Endothelial cell (in vitro differentiated cells): Measurements from ENCODE around the gene FANCC. TPM values are rescaled to one million over a fixed set of nuclear protein-coding genes. Genes with fewer than 3 reads are reported as not detected.

Experiments
- DNase-seq: peaks from one replicate; pipeline ENCODE4 v3.0.0; 2021; ENCODE audit warnings: low spot score
- H3K27ac Mint-ChIP-seq: one replicate; pipeline ENCODE4 v1.8.0; 2021; ENCODE audit warnings: mixed read lengths, inconsistent platforms; ENCODE audit not compliant: unreplicated experiment
- H3K27me3 Mint-ChIP-seq: one replicate; pipeline ENCODE4 v1.8.0; 2021; ENCODE audit warnings: mild to moderate bottlenecking, moderate library complexity, mixed read lengths, inconsistent platforms; ENCODE audit not compliant: unreplicated experiment
- H3K36me3 Mint-ChIP-seq: one replicate; pipeline ENCODE4 v1.8.0; 2021; ENCODE audit warnings: mild to moderate bottlenecking, low read depth, mixed read lengths, inconsistent platforms; ENCODE audit not compliant: unreplicated experiment
- H3K4me1 Mint-ChIP-seq: one replicate; pipeline ENCODE4 v1.8.0; 2021; ENCODE audit warnings: mild to moderate bottlenecking, mixed read lengths, inconsistent platforms; ENCODE audit not compliant: unreplicated experiment
- H3K4me3 Mint-ChIP-seq: one replicate; pipeline ENCODE4 v1.8.0; 2021; ENCODE audit warnings: mild to moderate bottlenecking, mixed read lengths, inconsistent platforms; ENCODE audit not compliant: unreplicated experiment
- H3K9me3 Mint-ChIP-seq: one replicate; pipeline ENCODE4 v1.8.0; 2021; ENCODE audit warnings: mixed read lengths, inconsistent platforms; ENCODE audit not compliant: unreplicated experiment
- total RNA-seq: library from RNA; stranded (reverse); fragmentation: NEBNext Ultra II Directional; extraction: Animal tissue kit (Norgen Biotek cat#: 25700); gene quantifications from one replicate; pipeline ENCODE4 v1.2.1, GENCODE V29; 2021; ENCODE audit not compliant: unreplicated experiment
- TF ChIP-seq, protein P1 (sequence below): fragments of 200-600 bp; sonication (generic); IDR thresholded peaks from one replicate; pipeline ENCODE4 v1.5.0; 2021; ENCODE audit warnings: antibody characterized with exemption; ENCODE audit not compliant: unreplicated experiment

The FANCC gene
- total RNA-seq, 1 donor from 2014 or later = 16.7 TPM

DNA sequence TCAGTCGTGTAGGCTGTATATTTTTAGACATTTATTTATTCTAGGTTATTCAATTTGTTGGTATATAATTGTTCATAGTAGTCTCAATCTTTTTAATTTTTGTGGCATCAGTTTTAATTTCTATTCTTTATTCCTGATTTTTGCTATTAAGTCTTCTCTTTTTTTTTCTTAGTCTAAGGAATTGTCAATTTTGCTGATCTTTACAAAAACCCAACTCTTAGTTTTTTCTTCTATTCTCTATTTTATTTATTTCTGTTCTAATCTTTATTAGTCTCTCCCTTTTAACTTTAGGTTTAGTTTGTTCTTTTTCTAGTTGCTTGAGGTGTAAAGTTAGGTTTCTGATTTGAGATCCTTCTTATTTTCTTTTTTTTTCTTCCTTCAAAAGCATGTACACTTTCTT is 152.5 kb downstream of the FANCC start:
- TF ChIP-seq, protein P1, sequence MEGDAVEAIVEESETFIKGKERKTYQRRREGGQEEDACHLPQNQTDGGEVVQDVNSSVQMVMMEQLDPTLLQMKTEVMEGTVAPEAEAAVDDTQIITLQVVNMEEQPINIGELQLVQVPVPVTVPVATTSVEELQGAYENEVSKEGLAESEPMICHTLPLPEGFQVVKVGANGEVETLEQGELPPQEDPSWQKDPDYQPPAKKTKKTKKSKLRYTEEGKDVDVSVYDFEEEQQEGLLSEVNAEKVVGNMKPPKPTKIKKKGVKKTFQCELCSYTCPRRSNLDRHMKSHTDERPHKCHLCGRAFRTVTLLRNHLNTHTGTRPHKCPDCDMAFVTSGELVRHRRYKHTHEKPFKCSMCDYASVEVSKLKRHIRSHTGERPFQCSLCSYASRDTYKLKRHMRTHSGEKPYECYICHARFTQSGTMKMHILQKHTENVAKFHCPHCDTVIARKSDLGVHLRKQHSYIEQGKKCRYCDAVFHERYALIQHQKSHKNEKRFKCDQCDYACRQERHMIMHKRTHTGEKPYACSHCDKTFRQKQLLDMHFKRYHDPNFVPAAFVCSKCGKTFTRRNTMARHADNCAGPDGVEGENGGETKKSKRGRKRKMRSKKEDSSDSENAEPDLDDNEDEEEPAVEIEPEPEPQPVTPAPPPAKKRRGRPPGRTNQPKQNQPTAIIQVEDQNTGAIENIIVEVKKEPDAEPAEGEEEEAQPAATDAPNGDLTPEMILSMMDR = no peak
- Mint-ChIP-seq H3K36me3 (no peaks in the 10 kb centered on the region), H3K4me1 (peaks cover 8% of the 10 kb centered on the region), H3K27ac (no peak overlapping the region), H3K4me3 (no peak overlapping the region), H3K9me3 (no peaks in the 10 kb centered on the region), H3K27me3 (no peaks in the 10 kb centered on the region)
- DNase-seq = no peak

DNA sequence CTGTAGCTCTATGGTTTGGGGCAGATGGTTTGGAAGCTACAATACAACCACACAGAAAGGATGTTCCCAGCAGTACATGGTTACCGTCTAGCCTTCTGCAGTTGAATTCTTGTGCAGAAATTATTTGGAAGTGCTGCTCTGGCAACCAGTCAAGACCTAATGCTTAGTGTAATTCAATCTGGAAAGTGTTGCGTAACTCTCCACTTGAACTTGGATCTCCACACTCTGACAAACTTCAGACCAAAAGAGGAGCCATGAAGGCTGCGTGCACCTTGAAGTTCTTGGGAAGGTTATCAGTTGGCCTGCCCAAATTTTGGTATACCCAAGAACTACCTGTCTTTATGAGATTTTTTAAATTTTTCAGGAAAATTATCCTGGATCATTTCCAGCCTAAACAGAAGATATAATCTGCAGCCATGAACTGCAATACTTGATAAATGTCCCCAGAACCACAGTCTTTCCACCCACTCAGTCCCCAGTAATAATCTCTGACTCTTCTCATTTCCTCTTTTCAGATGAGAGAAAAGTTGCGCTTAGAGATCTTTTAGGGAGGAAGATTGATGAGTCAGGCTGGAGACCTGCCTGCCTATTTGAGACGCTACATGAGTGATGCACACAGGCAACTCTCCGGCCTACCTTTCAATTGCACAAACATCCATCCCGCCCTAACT is 159.9 kb downstream of the FANCC start:
- Mint-ChIP-seq H3K4me1 (peaks cover 8% of the 10 kb centered on the region), H3K27me3 (no peaks in the 10 kb centered on the region), H3K9me3 (no peaks in the 10 kb centered on the region), H3K36me3 (peaks cover 3% of the 10 kb centered on the region), H3K27ac (no peak overlapping the region), H3K4me3 (no peak overlapping the region)
- TF ChIP-seq, protein P1 = no peak
- no peak for DNase-seq

DNA sequence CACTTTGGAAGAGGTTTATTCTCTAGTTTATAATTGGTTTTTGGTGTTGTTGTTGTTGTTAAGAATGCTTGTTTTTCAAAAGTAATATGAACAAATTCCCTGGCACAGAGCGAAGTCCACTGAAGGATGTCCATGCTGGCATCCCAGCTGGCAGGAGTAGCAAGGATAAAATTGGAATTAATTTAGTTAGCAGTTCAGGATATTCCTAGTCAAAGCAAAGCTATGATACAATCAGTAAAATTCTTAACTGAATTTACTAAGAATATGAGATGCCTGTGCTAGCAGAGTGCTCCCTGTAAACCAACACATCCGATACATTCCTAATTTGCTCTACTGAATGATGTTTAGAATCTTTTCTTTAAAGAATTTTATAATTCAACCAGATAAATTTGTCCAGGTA is 161.4 kb downstream of the FANCC start:
- Mint-ChIP-seq H3K27ac (no peak overlapping the region), H3K4me1 (peaks cover 1% of the 10 kb centered on the region), H3K9me3 (no peaks in the 10 kb centered on the region), H3K27me3 (no peaks in the 10 kb centered on the region), H3K4me3 (no peak overlapping the region), H3K36me3 (peaks cover 3% of the 10 kb centered on the region)
- DNase-seq = no peak
- TF ChIP-seq, protein P1 = no peak

DNA sequence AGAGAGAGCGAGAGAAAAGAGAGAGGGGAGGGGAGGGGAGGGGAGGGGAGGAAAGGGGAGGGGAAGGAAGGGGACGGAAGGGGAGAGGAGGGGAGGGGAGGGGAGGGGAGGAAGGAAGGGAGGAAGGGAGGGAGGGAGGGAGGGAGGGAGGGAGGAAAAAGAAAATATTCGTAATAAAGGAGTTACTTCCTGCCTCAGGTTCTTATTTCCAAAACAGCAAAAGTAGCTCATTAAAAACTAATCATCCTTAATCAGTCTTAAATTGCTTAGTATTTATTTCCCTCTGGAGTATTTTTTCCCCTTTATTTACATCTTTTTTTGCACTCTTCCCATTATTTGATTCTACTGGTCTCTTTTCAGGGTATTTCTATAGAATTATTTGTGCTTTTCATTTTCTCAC is 162.3 kb downstream of the FANCC start:
- DNase-seq = no peak
- Mint-ChIP-seq H3K4me3 (no peak overlapping the region), H3K36me3 (peaks cover 3% of the 10 kb centered on the region), H3K9me3 (no peaks in the 10 kb centered on the region), H3K4me1 (peaks cover 5% of the 10 kb centered on the region), H3K27ac (no peak overlapping the region), H3K27me3 (no peaks in the 10 kb centered on the region)
- TF ChIP-seq, protein P1 = no peak

DNA sequence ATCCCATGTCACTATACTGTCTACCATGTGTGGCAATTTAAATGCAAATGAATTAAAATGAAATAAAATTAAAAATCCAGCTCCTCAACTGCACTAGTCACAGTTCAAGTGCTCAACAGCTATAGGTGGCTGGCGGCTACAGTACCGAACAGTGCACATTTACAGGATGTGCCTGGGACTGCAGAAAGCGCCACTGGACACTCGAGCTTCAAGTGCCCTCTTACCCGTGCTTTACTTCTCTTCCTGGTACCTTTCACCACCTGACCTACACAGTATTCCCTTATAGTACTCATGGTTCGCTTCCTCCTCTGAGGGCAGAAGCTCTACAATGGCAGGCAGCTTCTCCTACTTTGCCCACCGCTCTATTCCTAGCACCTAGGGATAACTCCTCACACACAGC is 166.6 kb downstream of the FANCC start:
- Mint-ChIP-seq H3K4me3 (no peak overlapping the region), H3K27me3 (no peaks in the 10 kb centered on the region), H3K27ac (no peak overlapping the region), H3K9me3 (no peaks in the 10 kb centered on the region), H3K36me3 (no peaks in the 10 kb centered on the region), H3K4me1 (peaks cover 6% of the 10 kb centered on the region)
- no peak for DNase-seq
- TF ChIP-seq, protein P1 = no peak
